Ovary (tissue), 10 donors: Measurements from ENCODE around the gene VCP. TPM values are rescaled to one million over a fixed set of nuclear protein-coding genes. Genes with fewer than 3 reads are reported as not detected.
A peak's percentile ranks its signal among the peaks of the same experiment; 100 is the strongest.

Source experiments
- DNase-seq, 5 donors: peaks; one replicate each; pipeline ENCODE4 v3.0.0-alpha.2; 2019 to 2020
- H3K27ac ChIP-seq, 2 donors: fragments of 200-600 bp; one replicate each; pipeline versions ENCODE4 v1.5.1 to v1.8.0; 2019 to 2022
- H3K27me3 ChIP-seq: fragments of 200-600 bp; one replicate; pipeline ENCODE4 v1.8.0; 2022
- H3K36me3 ChIP-seq: fragments of 200-600 bp; sonication (generic); one replicate; pipeline ENCODE4 v1.5.1; 2019
- H3K4me1 ChIP-seq: one replicate; pipeline ENCODE4 v1.8.1; 2013; ENCODE audit warnings: mild to moderate bottlenecking, moderate library complexity; ENCODE audit not compliant: insufficient read depth
- H3K4me3 ChIP-seq: fragments of 200-600 bp; sonication (generic); one replicate; pipeline ENCODE4 v1.5.1; 2017
- H3K9me3 ChIP-seq, 2 donors: fragments of 200-600 bp in 1 of 2; sonication (generic) in 1 of 2; one replicate each; pipeline versions ENCODE4 v1.5.1 to v1.8.1; 2013 to 2019; ENCODE audit warnings: mild to moderate bottlenecking in 1 of 2, moderate library complexity in 1 of 2
- CTCF ChIP-seq, 3 donors: fragments of 450-650 bp in 2 of 3; fragments of 200-600 bp in 1 of 3; IDR thresholded peaks; one replicate each; pipeline versions ENCODE4 v1.5.1 to v1.8.0; 2016 to 2022; ENCODE audit warnings: antibody characterized with exemption in 3 of 3, mild to moderate bottlenecking in 1 of 3
- EP300 ChIP-seq: sonication (generic); formaldehyde crosslinking; IDR thresholded peaks from one replicate; pipeline ENCODE4 v1.6.1; 2017; ENCODE audit warnings: antibody characterized with exemption
- POLR2A ChIP-seq: fragments of 450-650 bp; IDR thresholded peaks from one replicate; pipeline ENCODE4 v1.6.1; 2017; ENCODE audit warnings: antibody characterized with exemption, mild to moderate bottlenecking, moderate library complexity
- WGBS, 3 donors: extraction: QIAGEN DNeasy Blood & Tissue Kit in 1 of 3; methylation state at CpG; one replicate each; pipeline versions ENCODE4 v1.1.5 to v1.1.7; 2013 to 2017; 5-methylcytosine and 5-hydroxymethylcytosine counted together
- intact Hi-C, 4 donors: fragments of 100-400 bp; cut with DNase I; formaldehyde crosslinking; loops; one replicate each; pipeline versions ENCODE4 v1.11.0 to v1.15.1; 2022 to 2023
- long read RNA-seq, 3 donors: library from polyadenylated mRNA in 2 of 3; unstranded in 2 of 3; transcript quantifications; one replicate each; pipeline ENCODE4 v2.0.0 and lab custom pipeline, GENCODE V29; 2021 to 2026
- polyA plus RNA-seq, 2 donors: library from polyadenylated mRNA; stranded (reverse); fragments of 200-250 nt in 1 of 2; fragments of 350-450 nt in 1 of 2; fragmentation: Illumina TruSeq in 1 of 2; extraction: RNeasy Lipid Tissue Mini Kit (QIAGEN cat#74804) in 1 of 2; gene quantifications; one replicate each; pipeline ENCODE4 v1.2.3, GENCODE V29; 2013 to 2014
- total RNA-seq, 7 donors: library from RNA; depleted of rRNA in 2 of 7; stranded (reverse); fragments of >200 nt in 2 of 7; fragmentation: NEBNext Ultra II Directional in 3 of 7; extraction: Animal tissue kit (Norgen Biotek cat#: 25700) in 3 of 7; gene quantifications; one replicate each; pipeline versions ENCODE4 v1.1.0 to v1.2.4, GENCODE V29; 2016 to 2023
- donor health status: DM: no; HTN: no; CAD: no; lungs with moderate emphysema.
- donor health status: DM: no; HTN: no; CAD: no.
- donor health status: Bipolar disorder and iron deficiency.
- donor health status: DM: yes; HTN: yes; CAD: no.
- donor health status: DM: no; HTN: no; CAD: no.
- donor health status: DM: yes; HTN: yes; CAD: no.

VCP gene
- total RNA-seq (100 to 1,000 TPM in 6 of 7 donors, 10 to 100 TPM in 1; 78.0 to 178 (median 149) TPM), polyA plus RNA-seq (100 to 1,000 TPM in 1 of 2 donors, 10 to 100 TPM in 1; 91.6 to 276 TPM)
- long read RNA-seq, donor 1, full-length matches to known transcripts: 1,311 of 1,505 reads
- long read RNA-seq, donor 1, partial matches to known transcripts: 87 of 1,505 reads
- long read RNA-seq, donor 1, other reads (novel, unspliced or antisense): 107 of 1,505 reads
- long read RNA-seq, donor 2, full-length matches to known transcripts: 75 of 134 reads
- long read RNA-seq, donor 2, partial matches to known transcripts: 52 of 134 reads
- long read RNA-seq, donor 2, other reads (novel, unspliced or antisense): 7 of 134 reads
- long read RNA-seq, donor 3, full-length matches to known transcripts: 708 of 804 reads
- long read RNA-seq, donor 3, partial matches to known transcripts: 13 of 804 reads
- long read RNA-seq, donor 3, other reads (novel, unspliced or antisense): 83 of 804 reads

GRCh38 chr9:35072461-35073278, at the start of gene VCP:
Gene VCP (minus strand): TSS chr9:35072625. CDS start chr9:35072353, 272 bp downstream.
- peak; percentile 96 to 98 (median 97) for DNase-seq
- Histone ChIP-seq H3K9me3 (no peaks in the 10 kb centered on the region), H3K27ac (peak within 1 kb of the TSS; percentile 84 to 99), H3K36me3 (no peaks in the 10 kb centered on the region), H3K4me1 (peaks cover 13% of the 10 kb centered on the region), H3K27me3 (no peaks in the 10 kb centered on the region), H3K4me3 (peak within 1 kb of the TSS; percentile 99)
- TF ChIP-seq EP300 (no peak), POLR2A (peak; percentile 92)
- 4% methylated on average over 50 to 54 of the region's 54 CpGs for WGBS, 3 donors
- intact Hi-C loops: loop anchor here in 2 of 4 donors (5.0 to 10.0 kb wide), 3 partner anchors 40 to 78 kb away; no protein-coding TSS in a partner anchor

GRCh38 chr9:35116898-35117551, 44.6 kb upstream of the VCP start:
- peaks cover 11% of the 10 kb centered on the region for H3K4me1 ChIP-seq
- intact Hi-C loops: loop anchor here (2.0 to 10.0 kb wide), 8 partner anchors 138 to 440 kb away; no protein-coding TSS in a partner anchor
- H3K4me3 ChIP-seq: peak overlapping the region; percentile 44
- H3K27ac ChIP-seq: peak overlapping the region in 1 of 2 donors; percentile 82
- no peaks in the 10 kb centered on the region for H3K36me3 ChIP-seq
- H3K27me3 ChIP-seq: no peaks in the 10 kb centered on the region
- no peak for TF ChIP-seq POLR2A
- TF ChIP-seq EP300: no peak
- TF ChIP-seq CTCF (IDR thresholded peaks at IDR 0.05): peak; percentile 81 to 94 (median 83)
- no peaks in the 10 kb centered on the region for H3K9me3 ChIP-seq
- DNase-seq: peak; percentile 83 to 93 (median 89)
- WGBS, 3 donors: 9 to 10% (median 9%) methylated on average over 30 of the region's 30 CpGs

GRCh38 chr9:35116539-35116897, 44.1 kb upstream of the VCP start:
- Histone ChIP-seq H3K4me3 (peak overlapping the region; percentile 44), H3K9me3 (no peaks in the 10 kb centered on the region), H3K4me1 (peaks cover 11% of the 10 kb centered on the region), H3K36me3 (no peaks in the 10 kb centered on the region), H3K27ac (peak overlapping the region; percentile 62 to 82), H3K27me3 (no peaks in the 10 kb centered on the region)
- WGBS, 3 donors: 0% methylated on average over 12 of the region's 12 CpGs
- TF ChIP-seq EP300: no peak
- no peak for TF ChIP-seq POLR2A
- no peak for TF ChIP-seq CTCF (IDR thresholded peaks at IDR 0.05)
- DNase-seq: no peak
- intact Hi-C loops: loop anchor here (2.0 to 10.0 kb wide), 8 partner anchors 138 to 441 kb away; no protein-coding TSS in a partner anchor

GRCh38 chr9:35115680-35116538, 43.5 kb upstream of the VCP start, which contains the start of gene ATOSB:
Gene ATOSB (minus strand): TSS chr9:35115862. CDS start chr9:35108274, 7,588 bp downstream.
- TF ChIP-seq CTCF (IDR thresholded peaks at IDR 0.05): no peak
- TF ChIP-seq EP300: no peak
- no peak for TF ChIP-seq POLR2A
- 0 to 1% (median 1%) methylated on average over 53 to 54 of the region's 54 CpGs for WGBS, 3 donors
- Histone ChIP-seq H3K9me3 (no peaks in the 10 kb centered on the region), H3K27ac (peak within 1 kb of the TSS; percentile 73 to 82), H3K4me3 (peak within 1 kb of the TSS; percentile 44), H3K36me3 (no peaks in the 10 kb centered on the region), H3K27me3 (no peaks in the 10 kb centered on the region), H3K4me1 (peaks cover 11% of the 10 kb centered on the region)
- peak; percentile 92 to 96 (median 95) for DNase-seq
- intact Hi-C loops: loop anchor here (2.0 to 10.0 kb wide), 9 partner anchors 139 to 447 kb away; a partner anchor contains a TSS
